Activated CD8-positive, alpha-beta memory T cell treated with anti-CD3 and anti-CD28 coated beads, Interleukin-2, amount 50 U/mL, for 48 hours (primary cell): ENCODE results near the gene AKR7A2.
"Not testable (repeated sequence)": the region's sequence is repeated elsewhere in the genome, so short reads cannot be mapped to it uniquely, and the experiment has no call there.

Experiments used
- DNase-seq: peaks from one replicate; pipeline ENCODE4 v3.0.0-alpha.2; 2020

The AKR7A2 gene

GRCh38 chr1:19256301-19256700 lies 55.6 kb downstream of the AKR7A2 start:
- not testable (repeated sequence) for DNase-seq

DNA sequence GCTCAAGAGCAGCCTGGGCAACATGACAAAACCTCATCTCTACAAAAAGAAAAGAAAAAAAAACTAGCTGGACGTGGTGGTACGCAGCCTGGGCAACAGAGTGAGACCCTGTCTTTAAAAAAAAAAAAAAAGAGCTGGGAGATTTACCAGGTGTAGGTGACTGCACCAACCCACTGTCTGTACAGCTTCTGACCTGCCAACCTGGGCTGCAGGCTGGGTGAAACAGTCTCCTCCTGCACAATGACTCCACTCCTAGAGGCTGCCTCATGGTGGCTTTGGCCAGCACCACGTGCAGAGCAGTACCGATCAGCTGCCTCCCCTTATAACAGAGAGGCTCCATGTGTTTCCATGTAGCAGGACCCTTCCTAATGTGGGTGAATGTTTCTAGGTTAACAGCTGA lies 56.7 kb downstream of the AKR7A2 start:
- no peak for DNase-seq

DNA sequence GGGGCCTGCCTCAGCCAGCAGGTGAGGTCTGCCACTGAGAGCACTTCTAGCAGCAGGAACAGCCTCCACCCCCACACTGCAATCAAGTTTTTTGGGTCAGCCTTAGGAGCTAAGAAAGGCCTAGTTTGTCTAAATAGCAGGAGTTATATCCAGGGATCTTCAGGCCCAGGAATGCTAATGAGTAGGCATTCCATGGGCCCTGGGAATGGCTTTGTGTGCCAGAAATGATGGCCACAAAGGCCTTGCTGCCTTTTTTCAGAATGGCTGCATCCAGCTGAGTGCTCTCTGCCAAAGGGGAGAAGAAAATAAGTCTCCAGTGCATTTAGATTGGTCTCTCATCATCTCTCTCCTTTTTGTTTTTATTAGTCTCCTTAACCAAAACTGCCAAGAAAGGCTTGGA lies 57.5 kb downstream of the AKR7A2 start:
- DNase-seq, result no peak
